Uterus (tissue), 4 donors: Measurements from ENCODE around the gene DPH7. TPM values are rescaled to one million over a fixed set of nuclear protein-coding genes. Genes with fewer than 3 reads are reported as not detected.

Experiments used
- DNase-seq, 2 donors: peaks; one replicate each; pipeline ENCODE4 v3.0.0-alpha.2; 2019 to 2020
- H3K27ac ChIP-seq, 2 donors: fragments of 200-600 bp; sonication (generic); 1 replicate in 1 of 2; 2 replicates in 1 of 2; pipeline ENCODE4 v1.5.1; 2016 to 2018
- H3K27me3 ChIP-seq, 2 donors: fragments of 200-600 bp; sonication (generic); one replicate each; pipeline ENCODE4 v1.5.1; 2018 to 2019; ENCODE audit warnings: control low read depth in 1 of 2
- H3K36me3 ChIP-seq, 2 donors: fragments of 200-600 bp; sonication (generic); one replicate each; pipeline ENCODE4 v1.5.1; 2019; ENCODE audit warnings: control low read depth in 1 of 2
- H3K4me1 ChIP-seq, 2 donors: fragments of 200-600 bp; sonication (generic); one replicate each; pipeline ENCODE4 v1.5.1; 2018 to 2019; ENCODE audit warnings: control low read depth in 1 of 2
- H3K4me3 ChIP-seq, 2 donors: fragments of 200-600 bp; sonication (generic); 1 replicate in 1 of 2; 2 replicates in 1 of 2; pipeline ENCODE4 v1.5.1; 2018 to 2019; ENCODE audit warnings: mild to moderate bottlenecking in 1 of 2
- H3K9me3 ChIP-seq, 2 donors: fragments of 200-600 bp; sonication (generic); one replicate each; pipeline ENCODE4 v1.5.1; 2019; ENCODE audit warnings: control low read depth in 1 of 2
- CTCF ChIP-seq, 4 experiments: fragments of 200-600 bp in 2 of 4; fragments of 450-650 bp in 2 of 4; sonication (generic) in 2 of 4; IDR thresholded peaks; one replicate each; pipeline ENCODE4 v1.5.1; 2016 to 2019; ENCODE audit warnings: antibody characterized with exemption in 4 of 4, mild to moderate bottlenecking in 2 of 4, moderate library complexity in 1 of 4
- POLR2A ChIP-seq, 2 donors: fragments of 450-650 bp; IDR thresholded peaks; one replicate each; pipeline ENCODE4 v1.6.1; 2016; ENCODE audit warnings: antibody characterized with exemption in 2 of 2, mild to moderate bottlenecking in 1 of 2, moderate library complexity in 1 of 2
- intact Hi-C: fragments of 100-400 bp; cut with DNase I; formaldehyde crosslinking; loops from one replicate; pipeline ENCODE4 v1.15.1; 2023; ENCODE audit warnings: low total_unique reads
- total RNA-seq, 4 donors: library from RNA; depleted of rRNA in 3 of 4; stranded (reverse); fragments of >200 nt in 3 of 4; gene quantifications; one replicate each; pipeline versions ENCODE4 v1.1.0 to v1.2.4, GENCODE V29; 2014 to 2023
- donor health status: DM: yes; HTN: yes; CAD: no.

The DPH7 gene
- total RNA-seq, 4 donors from 2014 or later: 31.3 to 42.4 (median 38.4) TPM

GRCh38 chr9:137614631-137615386 lies 36.1 kb upstream of the DPH7 start:
- H3K4me1 ChIP-seq: peaks cover 0 to 7% of the 10 kb centered on the region in 2 donors
- H3K27ac ChIP-seq: no peak overlapping the region
- TF ChIP-seq CTCF (IDR thresholded peaks at IDR 0.05) (no peak), POLR2A (IDR thresholded peaks at IDR 0.05) (no peak)
- DNase-seq: no peak
- no peak overlapping the region for H3K4me3 ChIP-seq
- no peaks in the 10 kb centered on the region for H3K27me3 ChIP-seq
- H3K9me3 ChIP-seq: no peaks in the 10 kb centered on the region
- H3K36me3 ChIP-seq: no peaks in the 10 kb centered on the region
- intact Hi-C loops: no loop called here

GRCh38 chr9:137613738-137614523 lies 35.2 kb upstream of the DPH7 start:
- intact Hi-C loops: no loop called here
- H3K27ac ChIP-seq: no peak overlapping the region

GRCh38 chr9:137613259-137613658 lies 34.5 kb upstream of the DPH7 start:
- H3K4me3 ChIP-seq: no peak overlapping the region
- peaks cover 0 to 7% of the 10 kb centered on the region in 2 donors for H3K4me1 ChIP-seq
- intact Hi-C loops: no loop called here
- TF ChIP-seq CTCF (IDR thresholded peaks at IDR 0.05) (no peak), POLR2A (IDR thresholded peaks at IDR 0.05) (no peak)
- no peaks in the 10 kb centered on the region for H3K27me3 ChIP-seq
- no peak for DNase-seq
- no peaks in the 10 kb centered on the region for H3K36me3 ChIP-seq
- no peak overlapping the region for H3K27ac ChIP-seq
- H3K9me3 ChIP-seq: no peaks in the 10 kb centered on the region

More at GRCh38 chr9:137613738-137614523, 35.2 kb upstream of the DPH7 start:
- no peaks in the 10 kb centered on the region for H3K27me3 ChIP-seq
- H3K4me1 ChIP-seq: peaks cover 0 to 7% of the 10 kb centered on the region in 2 donors
- no peak for DNase-seq
- H3K9me3 ChIP-seq: no peaks in the 10 kb centered on the region
- H3K36me3 ChIP-seq: no peaks in the 10 kb centered on the region
- no peak overlapping the region for H3K4me3 ChIP-seq
- TF ChIP-seq POLR2A (IDR thresholded peaks at IDR 0.05) (no peak), CTCF (IDR thresholded peaks at IDR 0.05) (no peak)

GRCh38 chr9:137612741-137613142 lies 34.0 kb upstream of the DPH7 start:
- peaks cover 0 to 4% of the 10 kb centered on the region in 2 donors for H3K4me1 ChIP-seq
- H3K27me3 ChIP-seq: no peaks in the 10 kb centered on the region
- no peak overlapping the region for H3K4me3 ChIP-seq
- intact Hi-C loops: no loop called here
- no peak overlapping the region for H3K27ac ChIP-seq
- H3K36me3 ChIP-seq: no peaks in the 10 kb centered on the region
- H3K9me3 ChIP-seq: no peaks in the 10 kb centered on the region
- DNase-seq: no peak
- TF ChIP-seq POLR2A (IDR thresholded peaks at IDR 0.05) (no peak), CTCF (IDR thresholded peaks at IDR 0.05) (no peak)
